CD4-positive, alpha-beta T cell treated with Interleukin-17A for 4 hours (primary cell): Measurements from ENCODE around the gene APPBP2.
"Not testable (repeated sequence)": the region's sequence is repeated elsewhere in the genome, so short reads cannot be mapped to it uniquely, and the experiment has no call there.

Experiments used
- DNase-seq: peaks from one replicate; pipeline ENCODE4 v3.0.0-alpha.2; 2020; ENCODE audit warnings: mixed read lengths

Gene APPBP2

GRCh38 chr17:60490594-60490993, 35.4 kb downstream of the APPBP2 start:
- DNase-seq, result not testable (repeated sequence)

GRCh38 chr17:60481604-60482003, 44.4 kb downstream of the APPBP2 start:
- DNase-seq, result no peak

- no peak for DNase-seq
Measured at GRCh38 chr17:60473788-60474187, 52.3 kb downstream of the APPBP2 start.

- no peak for DNase-seq
Measured at GRCh38 chr17:60472449-60472848, 53.6 kb downstream of the APPBP2 start.

- DNase-seq, result no peak
Measured at GRCh38 chr17:60471451-60471850, 54.6 kb downstream of the APPBP2 start.

GRCh38 chr17:60468371-60468770, 57.7 kb downstream of the APPBP2 start:
- no peak for DNase-seq

- DNase-seq, result no peak
Measured at GRCh38 chr17:60464343-60464742, 61.7 kb downstream of the APPBP2 start.

GRCh38 chr17:60463157-60463835, 62.7 kb downstream of the APPBP2 start:
- no peak for DNase-seq

GRCh38 chr17:60461584-60461983, 64.5 kb downstream of the APPBP2 start:
- DNase-seq, result no peak

- no peak for DNase-seq
Measured at GRCh38 chr17:60457148-60457547, 68.9 kb downstream of the APPBP2 start.

- DNase-seq, result no peak
Measured at GRCh38 chr17:60455378-60455777, 70.7 kb downstream of the APPBP2 start.

GRCh38 chr17:60451965-60452364, 74.1 kb downstream of the APPBP2 start:
- no peak for DNase-seq

- DNase-seq, result no peak
Measured at GRCh38 chr17:60451071-60451470, 75.0 kb downstream of the APPBP2 start.

- no peak for DNase-seq
Measured at GRCh38 chr17:60447375-60447774, 78.7 kb downstream of the APPBP2 start.

GRCh38 chr17:60445144-60445543, 80.9 kb downstream of the APPBP2 start:
- no peak for DNase-seq

GRCh38 chr17:60443713-60444112, 82.3 kb downstream of the APPBP2 start:
- DNase-seq, result no peak

- DNase-seq, result no peak
Measured at GRCh38 chr17:60442271-60443173, 83.5 kb downstream of the APPBP2 start.

GRCh38 chr17:60439501-60439900, 86.5 kb downstream of the APPBP2 start:
- no peak for DNase-seq

- DNase-seq, result no peak
Measured at GRCh38 chr17:60436676-60437075, 89.4 kb downstream of the APPBP2 start.

- DNase-seq, result peak; percentile 66
Measured at GRCh38 chr17:60435244-60436167, 90.5 kb downstream of the APPBP2 start.

GRCh38 chr17:60433021-60433997, 92.7 kb downstream of the APPBP2 start:
- not testable (repeated sequence) for DNase-seq

GRCh38 chr17:60430561-60430960, 95.5 kb downstream of the APPBP2 start:
- not testable (repeated sequence) for DNase-seq
